HK-2 (cell line): ENCODE data around the gene IL16.
"Not testable (repeated sequence)": the region's sequence is repeated elsewhere in the genome, so short reads cannot be mapped to it uniquely, and the experiment has no call there.

Experiments
- DNase-seq: peaks from one replicate; pipeline ENCODE4 v3.0.0-alpha.2; 2018; ENCODE audit not compliant: unreplicated experiment

IL16 gene

GRCh38 chr15:81196576-81197254 is at the start of gene IL16:
TSS of gene IL16 (plus strand) at chr15:81196879. CDS start at chr15:81225400, 28,521 bp downstream.
- no peak for DNase-seq

- DNase-seq: no peak
Observed at GRCh38 chr15:81151389-81151788, 45.3 kb upstream of the IL16 start.

DNA sequence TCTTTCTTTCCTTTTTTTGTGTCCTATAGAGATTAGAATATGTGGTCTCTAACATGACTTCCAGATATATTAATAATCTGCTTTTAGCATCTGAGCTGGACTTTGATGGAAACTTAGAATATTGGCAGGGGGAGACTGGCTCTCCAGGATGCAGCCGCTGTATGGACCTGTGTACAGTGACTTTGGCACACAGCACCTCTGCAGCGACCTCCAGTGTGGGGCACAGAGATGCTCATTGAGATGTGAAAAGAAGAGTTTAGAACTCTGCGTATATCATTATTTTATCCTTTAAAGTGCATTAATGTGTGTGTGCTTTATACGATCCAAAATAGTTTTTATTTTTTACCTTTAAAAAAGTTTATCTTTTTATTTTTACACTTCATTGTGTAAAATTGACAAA is 44.3 kb upstream of the IL16 start:
- DNase-seq: no peak

DNA sequence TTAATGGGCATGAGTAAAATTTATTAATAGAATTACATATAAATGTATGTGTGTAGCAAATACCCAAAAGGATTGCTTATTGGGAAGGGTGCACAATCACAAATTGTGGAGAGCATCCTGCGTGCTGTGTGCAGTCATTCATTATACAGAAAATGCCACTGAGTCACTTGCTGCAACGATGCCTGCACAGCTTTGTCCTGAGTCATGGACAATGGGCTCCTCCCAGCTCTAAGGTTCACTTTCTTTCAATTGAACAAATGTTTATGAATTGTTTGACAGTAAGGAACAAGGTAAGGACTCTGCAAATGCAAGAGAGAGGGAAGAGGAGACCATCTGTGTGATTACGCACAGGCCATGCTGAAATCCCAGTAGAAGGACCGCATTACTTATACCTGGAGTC is 43.9 kb upstream of the IL16 start:
- no peak for DNase-seq

DNA sequence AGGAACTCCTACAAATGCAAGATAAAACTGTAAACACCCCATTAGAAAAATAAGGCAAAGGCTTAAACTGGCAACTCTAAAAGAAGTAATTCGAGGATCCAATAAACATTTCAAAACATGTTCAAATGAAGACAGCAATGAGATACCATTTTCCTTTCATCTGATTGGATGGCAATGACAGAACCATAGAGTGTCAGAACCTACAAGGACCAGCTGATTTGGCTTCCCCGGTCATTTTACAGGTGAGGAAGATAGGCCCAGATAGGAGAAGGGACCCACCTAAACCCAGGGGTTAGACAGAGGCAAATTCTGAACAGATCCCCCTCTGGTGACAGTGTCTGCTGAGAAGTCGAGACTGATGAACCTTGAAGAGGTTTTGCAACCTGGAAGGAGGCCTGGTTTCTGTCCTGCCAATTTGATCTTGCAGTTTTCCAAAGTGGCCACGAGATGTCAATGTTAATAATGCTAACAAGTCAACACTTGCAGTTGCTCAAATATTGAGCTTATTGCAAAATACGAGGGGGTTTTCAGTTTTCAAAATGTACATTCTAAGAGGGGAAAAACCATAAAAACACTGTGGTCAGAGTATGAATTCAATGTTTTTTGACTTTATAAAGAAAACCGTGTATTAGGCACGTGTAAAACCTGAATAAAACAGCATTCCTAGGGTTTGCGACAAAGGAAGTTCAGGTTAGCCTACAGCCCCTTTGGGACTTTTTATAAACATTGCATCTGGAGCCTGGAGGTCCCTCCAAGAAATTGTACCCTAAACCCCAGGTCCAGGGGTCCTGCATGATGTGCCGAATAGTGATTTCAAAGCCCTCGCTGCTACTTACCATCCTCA is 41.1 kb upstream of the IL16 start:
- peak; percentile 1 for DNase-seq

- no peak for DNase-seq
Observed at GRCh38 chr15:81156324-81156723, 40.4 kb upstream of the IL16 start.

DNA sequence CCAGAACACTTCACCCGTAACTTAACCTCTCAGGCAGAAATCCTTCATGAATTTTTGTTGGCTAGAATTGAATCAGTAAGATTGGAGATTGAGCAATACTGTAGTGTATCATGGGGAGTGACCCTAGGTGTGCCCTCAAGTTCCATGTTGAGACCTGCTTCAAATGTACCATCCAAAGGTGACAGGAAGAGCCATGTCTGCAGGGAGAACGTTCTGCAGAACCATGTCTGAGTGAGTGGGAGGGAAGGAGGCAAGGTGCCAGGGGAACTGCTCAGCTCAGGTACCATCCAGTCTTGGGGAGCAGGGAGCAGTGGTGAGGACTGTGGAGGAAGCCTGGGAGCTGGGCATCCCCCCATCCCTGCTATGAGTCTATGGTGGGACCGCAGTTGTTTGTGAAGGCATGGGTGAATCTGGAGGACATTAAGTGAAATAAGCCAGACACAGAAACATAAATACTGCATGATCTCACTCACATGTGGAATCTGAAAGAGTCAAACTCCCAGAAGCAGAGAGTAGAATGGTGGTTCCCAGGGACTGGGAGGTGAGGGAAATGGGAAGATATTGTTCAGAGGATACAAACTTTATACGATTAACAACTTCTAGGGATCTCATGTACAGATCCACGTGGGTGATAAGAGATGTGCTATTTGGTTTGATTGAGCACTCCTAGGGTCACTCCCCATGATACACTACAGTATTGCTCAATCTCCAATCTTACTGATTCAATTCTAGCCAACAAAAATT is 39.3 kb upstream of the IL16 start:
- no peak for DNase-seq

DNA sequence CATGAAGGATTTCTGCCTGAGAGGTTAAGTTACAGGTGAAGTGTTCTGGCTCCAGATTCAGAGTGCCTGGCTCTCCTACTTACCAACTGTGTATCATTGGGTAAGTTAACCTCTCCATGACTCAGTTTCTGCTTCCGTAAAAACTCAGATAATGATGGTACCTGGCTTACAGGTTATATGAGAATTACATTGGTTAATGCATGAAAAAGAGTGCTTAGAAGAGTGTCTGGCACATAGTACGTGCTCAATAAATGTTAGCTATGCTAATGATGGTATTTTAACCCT is 38.8 kb upstream of the IL16 start:
- DNase-seq: no peak

DNA sequence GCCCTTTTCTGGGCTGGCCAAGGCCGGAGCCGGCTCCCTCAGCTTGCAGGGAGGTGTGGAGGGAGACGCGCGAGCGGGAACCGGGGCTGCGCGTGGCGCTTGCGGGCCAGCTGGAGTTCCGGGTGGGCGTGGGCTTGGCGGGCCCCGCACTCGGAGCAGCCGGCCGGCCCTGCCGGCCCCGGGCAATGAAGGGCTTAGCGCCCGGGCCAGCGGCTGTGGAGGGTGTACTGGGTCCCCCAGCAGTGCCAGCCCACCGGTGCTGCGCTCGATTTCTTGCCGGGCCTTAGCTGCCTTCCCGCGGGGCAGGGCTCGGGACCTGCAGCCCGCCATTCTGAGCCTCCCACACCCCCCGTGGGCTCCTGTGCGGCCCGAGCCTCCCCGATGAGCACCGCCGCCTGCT is 38.1 kb upstream of the IL16 start:
- DNase-seq: not testable (repeated sequence)

DNA sequence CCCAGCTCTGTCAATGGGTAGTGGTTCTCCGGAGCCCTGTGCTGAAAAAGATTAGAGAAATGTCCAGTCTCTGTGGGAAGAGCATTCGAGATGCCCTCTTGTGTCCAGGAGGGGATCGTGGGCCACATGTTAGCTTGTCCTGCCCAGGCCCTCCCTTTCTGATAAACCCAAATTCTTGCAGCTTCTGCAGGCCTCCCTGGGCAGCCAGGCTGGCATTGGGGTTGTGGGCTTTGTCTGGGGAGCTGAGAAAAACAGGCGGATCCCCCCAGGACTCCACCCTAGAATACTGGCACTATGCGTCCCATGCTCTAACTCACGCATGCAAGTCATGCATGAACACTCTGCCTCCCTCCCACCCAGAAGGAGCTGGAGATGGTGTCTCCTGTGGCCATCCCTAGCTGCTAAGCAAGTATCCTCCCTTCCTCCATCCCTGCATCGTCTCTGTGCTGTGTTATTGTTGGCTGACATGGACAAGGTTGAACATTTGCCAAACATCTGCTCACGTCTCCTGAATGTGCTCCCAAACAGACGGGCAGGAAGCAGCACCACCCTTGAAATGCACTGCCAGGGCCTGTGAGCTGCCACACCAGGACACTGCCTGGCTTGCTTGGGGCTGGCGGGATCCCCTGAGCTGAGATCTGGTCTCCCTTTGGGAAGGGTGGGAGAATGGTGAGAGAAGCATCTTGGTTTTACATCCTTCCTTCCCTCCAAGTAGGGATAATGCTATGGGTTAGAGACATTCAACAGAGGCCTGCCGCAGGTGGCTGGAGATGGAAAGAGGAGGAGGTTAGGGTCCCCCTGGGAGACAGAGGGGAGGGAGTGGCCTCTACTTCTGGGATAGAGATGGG is 36.1 kb upstream of the IL16 start:
- DNase-seq: no peak

GRCh38 chr15:81161160-81161673 is 35.5 kb upstream of the IL16 start:
- DNase-seq: no peak

DNA sequence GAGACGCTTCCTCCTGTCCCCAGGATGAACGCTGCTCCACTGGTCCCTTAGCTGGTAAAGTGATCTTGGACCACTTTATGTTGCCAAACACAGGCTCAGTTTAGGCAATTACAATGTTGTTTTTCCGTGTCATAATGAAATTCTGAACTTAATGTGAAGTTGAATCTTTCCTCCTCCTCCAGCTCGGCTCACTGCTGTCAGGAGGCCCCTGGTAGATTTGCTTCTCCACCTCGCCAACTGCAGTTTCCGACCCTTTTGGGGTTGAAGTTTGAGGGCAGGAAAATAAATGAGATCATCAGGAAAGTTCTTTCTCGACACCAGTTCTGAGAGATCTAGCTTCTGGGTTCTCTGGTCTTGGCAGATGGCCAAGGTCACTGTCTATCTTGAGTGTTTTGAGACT is 34.8 kb upstream of the IL16 start:
- DNase-seq: no peak

GRCh38 chr15:81163961-81164800 is 32.5 kb upstream of the IL16 start:
- DNase-seq: no peak

GRCh38 chr15:81165535-81165934 is 31.1 kb upstream of the IL16 start:
- no peak for DNase-seq

GRCh38 chr15:81166636-81167305 is 29.9 kb upstream of the IL16 start:
- DNase-seq: no peak

DNA sequence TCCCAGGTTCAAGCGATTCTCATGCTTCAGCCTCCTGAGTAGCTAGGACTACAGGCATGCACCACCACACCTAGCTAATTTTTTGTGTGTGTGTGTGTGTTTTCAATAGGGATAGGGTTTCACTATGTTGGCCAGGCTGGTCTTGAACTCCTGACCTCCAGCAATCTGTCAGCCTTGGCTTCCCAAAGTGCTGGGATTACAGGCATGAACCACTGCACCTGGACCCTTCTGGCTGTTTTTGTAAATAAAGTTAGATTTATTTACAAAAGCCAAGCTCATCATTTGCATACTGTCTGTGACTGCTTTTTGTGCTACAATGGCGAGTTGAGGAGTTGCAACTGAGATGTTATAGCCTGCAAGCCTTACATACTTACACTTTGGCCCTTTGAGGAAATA is 28.6 kb upstream of the IL16 start:
- DNase-seq: no peak

DNA sequence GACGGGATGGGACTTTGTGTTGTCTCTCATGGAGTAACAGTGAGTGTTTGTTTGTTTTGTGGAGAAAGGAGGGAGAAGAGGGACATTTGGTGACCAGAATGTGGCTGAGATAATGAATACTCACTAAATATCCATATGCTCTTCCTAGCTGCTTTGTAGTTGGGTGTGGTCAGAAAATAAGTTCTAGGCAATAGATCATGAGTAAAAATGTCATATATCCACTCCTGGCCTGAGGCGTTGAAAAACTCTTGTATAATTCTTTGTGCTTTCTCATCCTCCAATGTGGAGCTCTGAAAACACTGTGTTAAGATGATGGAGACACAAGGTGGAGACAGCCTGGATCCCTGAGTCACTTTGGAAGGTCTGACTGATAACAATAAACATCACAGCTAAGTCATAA is 28.0 kb upstream of the IL16 start:
- DNase-seq: no peak

DNA sequence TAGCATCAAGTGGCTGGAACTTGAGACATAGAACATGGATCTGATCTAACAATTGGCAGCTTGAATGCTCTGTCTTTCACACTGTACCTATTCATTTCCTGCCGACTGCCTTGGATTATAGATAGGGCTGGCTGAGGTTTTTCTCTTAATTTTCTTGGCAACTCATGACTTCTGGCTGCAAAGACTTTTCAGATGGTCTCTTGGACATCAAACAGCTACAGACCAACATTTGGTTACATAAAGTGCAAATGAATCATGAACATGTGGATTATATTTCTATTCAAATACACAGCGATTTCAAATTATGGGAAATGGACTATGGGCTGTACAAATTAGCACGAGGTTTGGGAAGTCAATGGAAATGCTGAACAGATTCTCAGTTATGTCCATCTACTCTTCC is 26.2 kb upstream of the IL16 start:
- DNase-seq: no peak

DNA sequence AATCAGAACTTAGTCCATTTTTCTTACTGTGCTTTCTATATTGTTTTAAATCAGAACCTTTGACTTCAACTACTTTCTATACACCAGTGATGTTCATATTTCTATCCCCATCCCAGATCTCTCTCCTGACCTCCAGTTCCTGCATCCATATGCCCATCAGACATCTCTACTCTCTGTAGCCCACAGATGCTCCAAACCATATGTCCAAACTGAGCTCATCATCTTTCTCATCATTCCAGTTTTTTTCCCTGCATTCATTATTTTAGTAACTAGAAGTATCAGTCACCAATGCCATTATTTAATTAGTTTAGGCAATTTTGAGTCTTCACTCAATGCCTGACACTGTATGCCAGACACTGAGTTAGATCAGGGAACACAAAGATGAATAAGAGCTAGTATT is 25.4 kb upstream of the IL16 start:
- no peak for DNase-seq

DNA sequence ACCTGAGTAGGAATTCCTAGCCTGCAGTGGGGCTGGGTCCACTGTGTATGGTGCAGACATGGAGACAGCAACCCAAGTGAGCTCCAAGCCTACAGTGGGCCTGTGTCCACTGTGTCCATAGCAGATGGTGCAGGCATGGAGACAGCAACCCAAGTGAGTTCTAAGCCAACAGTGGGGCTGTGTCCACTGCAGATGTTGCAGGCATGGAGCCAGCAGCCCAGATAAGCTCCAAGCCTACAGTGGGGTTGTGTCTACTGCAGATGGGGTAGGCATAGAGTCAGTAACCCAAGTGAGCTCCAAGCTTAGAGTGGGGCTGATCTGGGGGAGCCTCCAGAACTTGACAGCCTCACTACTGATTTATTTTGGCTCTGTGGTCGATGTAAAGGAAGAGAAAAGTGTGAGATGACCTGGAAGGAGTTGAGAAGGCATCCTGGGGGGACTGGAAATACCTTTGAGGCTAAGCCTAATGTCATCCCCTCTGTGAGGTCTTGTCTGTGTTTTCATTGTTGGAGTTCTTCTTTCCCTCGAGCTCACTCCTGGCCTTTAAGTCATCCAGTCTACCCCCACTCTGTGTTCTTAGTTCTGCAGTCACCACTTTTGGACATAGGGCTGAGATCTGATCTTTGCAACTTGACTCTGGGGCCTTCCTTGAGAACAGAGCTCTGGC is 22.4 kb upstream of the IL16 start:
- no peak for DNase-seq
